Uterus (tissue), 2 donors: ENCODE results near the gene MYO6.

Source experiments
- POLR2A ChIP-seq, 2 donors: fragments of 450-650 bp; IDR thresholded peaks; one replicate each; pipeline ENCODE4 v1.6.1; 2016; ENCODE audit warnings: antibody characterized with exemption in 2 of 2, mild to moderate bottlenecking in 1 of 2, moderate library complexity in 1 of 2
- TF ChIP-seq, protein P1 (sequence below), 4 experiments: fragments of 200-600 bp in 2 of 4; fragments of 450-650 bp in 2 of 4; sonication (generic) in 2 of 4; IDR thresholded peaks; one replicate each; pipeline ENCODE4 v1.5.1; 2016 to 2019; ENCODE audit warnings: antibody characterized with exemption in 4 of 4, mild to moderate bottlenecking in 2 of 4, moderate library complexity in 1 of 4

DNA sequence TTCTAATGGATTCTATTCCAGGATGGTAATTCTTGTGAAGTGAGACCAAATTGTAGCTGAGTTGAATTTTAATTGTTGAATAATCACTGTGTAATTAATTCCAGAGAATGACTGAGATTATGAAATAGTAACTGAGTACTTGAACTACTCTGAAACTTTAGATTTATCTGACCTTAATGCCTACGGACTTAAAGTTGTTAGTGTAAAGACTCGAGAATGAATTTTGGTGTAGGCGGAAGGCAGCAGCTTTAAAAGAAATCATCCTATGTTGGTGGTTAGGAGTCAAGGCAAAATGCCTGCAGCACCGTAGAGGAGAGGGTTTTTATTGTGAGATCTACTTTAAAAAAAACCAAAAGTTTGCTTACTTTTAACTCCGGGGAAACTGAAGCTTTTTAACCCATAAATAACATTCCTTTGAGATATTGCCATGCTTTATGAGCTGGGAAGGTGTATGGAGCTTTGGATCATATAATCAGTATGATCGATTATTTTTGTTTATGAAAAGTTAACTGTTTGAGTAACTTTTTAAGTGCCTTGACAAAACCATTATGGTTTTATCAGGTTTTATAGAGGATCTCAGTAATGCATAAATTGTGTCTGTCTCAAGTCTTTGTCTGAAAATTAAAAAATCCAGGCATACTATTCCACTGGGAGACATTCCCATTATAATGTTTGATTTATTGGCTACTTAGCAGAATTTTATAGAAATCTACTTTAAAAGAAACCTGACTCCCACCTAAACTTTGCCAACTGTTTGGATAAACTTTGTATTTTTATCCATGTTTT lies 46.1 kb downstream of the MYO6 start:
- TF ChIP-seq, protein P1, sequence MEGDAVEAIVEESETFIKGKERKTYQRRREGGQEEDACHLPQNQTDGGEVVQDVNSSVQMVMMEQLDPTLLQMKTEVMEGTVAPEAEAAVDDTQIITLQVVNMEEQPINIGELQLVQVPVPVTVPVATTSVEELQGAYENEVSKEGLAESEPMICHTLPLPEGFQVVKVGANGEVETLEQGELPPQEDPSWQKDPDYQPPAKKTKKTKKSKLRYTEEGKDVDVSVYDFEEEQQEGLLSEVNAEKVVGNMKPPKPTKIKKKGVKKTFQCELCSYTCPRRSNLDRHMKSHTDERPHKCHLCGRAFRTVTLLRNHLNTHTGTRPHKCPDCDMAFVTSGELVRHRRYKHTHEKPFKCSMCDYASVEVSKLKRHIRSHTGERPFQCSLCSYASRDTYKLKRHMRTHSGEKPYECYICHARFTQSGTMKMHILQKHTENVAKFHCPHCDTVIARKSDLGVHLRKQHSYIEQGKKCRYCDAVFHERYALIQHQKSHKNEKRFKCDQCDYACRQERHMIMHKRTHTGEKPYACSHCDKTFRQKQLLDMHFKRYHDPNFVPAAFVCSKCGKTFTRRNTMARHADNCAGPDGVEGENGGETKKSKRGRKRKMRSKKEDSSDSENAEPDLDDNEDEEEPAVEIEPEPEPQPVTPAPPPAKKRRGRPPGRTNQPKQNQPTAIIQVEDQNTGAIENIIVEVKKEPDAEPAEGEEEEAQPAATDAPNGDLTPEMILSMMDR (IDR thresholded peaks at IDR 0.05), result no peak
- TF ChIP-seq POLR2A (IDR thresholded peaks at IDR 0.05), result no peak
